B cell (primary cell): ENCODE results near the gene ATXN1. TPM values are rescaled to one million over a fixed set of nuclear protein-coding genes. Genes with fewer than 3 reads are reported as not detected.

ENCODE experiments used
- ATAC-seq: fragments of 200-7000 bp; cut with Tn5 transposase; one replicate; pipeline ENCODE4 v1.10.0; 2021; ENCODE audit warnings: low read depth, mild to moderate bottlenecking, moderate number of reproducible peaks, moderate library complexity
- CTCF ChIA-PET: fragments of 350-600 bp; sonication (Branson Sonifier 250); formaldehyde crosslinking; loops from one replicate; lab custom pipeline; 2021; ENCODE audit warnings: antibody characterized with exemption, inconsistent platforms; lab: Charles Lee
- POLR2A ChIA-PET: fragments of 350-600 bp; sonication (Branson Sonifier 250); formaldehyde crosslinking; loops from one replicate; lab custom pipeline; 2021; ENCODE audit warnings: antibody characterized with exemption; lab: Charles Lee
- DNase-seq: peaks from one replicate; pipeline ENCODE4 v3.0.0; 2013
- H2AFZ ChIP-seq: 2 replicates; pipeline ENCODE4 v1.6.1; 2012; ENCODE audit warnings: mild to moderate bottlenecking, low read depth, low read length; ENCODE audit not compliant: insufficient read depth, poor library complexity, severe bottlenecking
- H3K27ac ChIP-seq, 2 donors: 1 replicate in 1 of 2; 2 replicates in 1 of 2; pipeline ENCODE4 v1.5.1; 2012 to 2013; ENCODE audit warnings: low read length in 2 of 2, mild to moderate bottlenecking in 2 of 2, moderate library complexity in 1 of 2
- H3K27me3 ChIP-seq, 4 experiments: fragments of 200-600 bp in 1 of 4; sonication (generic) in 1 of 4; replicated peaks in 1 of 4; 1 replicate in 2 of 4; 2 replicates in 2 of 4; pipeline versions ENCODE4 v1.6.1 to v1.7.0; 2013 to 2016; ENCODE audit warnings: low read length in 3 of 4, mild to moderate bottlenecking in 2 of 4, mixed read lengths in 1 of 4, moderate library complexity in 1 of 4; ENCODE audit not compliant: insufficient read depth in 4 of 4, control insufficient read depth in 3 of 4; ENCODE audit errors: control extremely low read depth in 1 of 4
- H3K36me3 ChIP-seq, 2 experiments: replicated peaks in 1 of 2; 1 replicate in 1 of 2; 2 replicates in 1 of 2; pipeline versions ENCODE4 v1.6.1 to v1.7.1; 2013; ENCODE audit warnings: low read length in 1 of 2; ENCODE audit not compliant: insufficient read depth in 2 of 2, control insufficient read depth in 1 of 2; ENCODE audit errors: control extremely low read depth in 1 of 2, extremely low read depth in 1 of 2
- H3K4me1 ChIP-seq, 2 donors: fragments of 200-600 bp in 1 of 2; sonication (generic) in 1 of 2; 1 replicate in 1 of 2; 2 replicates in 1 of 2; pipeline versions ENCODE4 v1.5.1 to v1.6.1; 2013 to 2017; ENCODE audit warnings: low read length in 2 of 2; ENCODE audit not compliant: control insufficient read depth in 2 of 2, insufficient read depth in 2 of 2
- H3K4me2 ChIP-seq: replicated peaks from 2 replicates; pipeline ENCODE3; 2012; ENCODE audit warnings: mild to moderate bottlenecking, low read depth, low read length; ENCODE audit not compliant: poor library complexity, severe bottlenecking
- H3K4me3 ChIP-seq, 5 experiments: fragments of 200-600 bp in 1 of 5; sonication (generic) in 1 of 5; 1 replicate in 3 of 5; 2 replicates in 2 of 5; pipeline versions ENCODE4 v1.5.1 to v1.7.0; 2011 to 2016; ENCODE audit warnings: low read length in 4 of 5, mild to moderate bottlenecking in 4 of 5, low read depth in 2 of 5, control low read depth in 1 of 5, moderate library complexity in 1 of 5; ENCODE audit not compliant: insufficient read depth in 1 of 5; ENCODE audit errors: control extremely low read depth in 1 of 5, extremely low read depth in 1 of 5
- H3K79me2 ChIP-seq: fragments of 200-600 bp; sonication (generic); one replicate; pipeline ENCODE4 v1.6.0; 2016; ENCODE audit warnings: low read length; ENCODE audit not compliant: control insufficient read depth, insufficient read depth
- H3K9ac ChIP-seq: fragments of 200-600 bp; sonication (generic); 2 replicates; pipeline ENCODE4 v1.6.1; 2017; ENCODE audit warnings: mild to moderate bottlenecking, low read length, moderate library complexity
- H3K9me3 ChIP-seq, 3 donors: one replicate each; pipeline versions ENCODE4 v1.6.1 to v1.7.1; 2013; ENCODE audit warnings: low read length in 2 of 3; ENCODE audit not compliant: control insufficient read depth in 2 of 3, insufficient read depth in 1 of 3; ENCODE audit errors: control extremely low read depth in 1 of 3
- H4K20me1 ChIP-seq: 2 replicates; pipeline ENCODE4 v1.6.0; 2012; ENCODE audit warnings: mild to moderate bottlenecking, low read length; ENCODE audit not compliant: insufficient read depth, control insufficient read depth, poor library complexity, severe bottlenecking
- H3K27ac Mint-ChIP-seq: one replicate; pipeline ENCODE4 v1.8.0; 2021; ENCODE audit warnings: mixed read lengths
- H3K27me3 Mint-ChIP-seq: one replicate; pipeline ENCODE4 v1.8.0; 2021; ENCODE audit warnings: mixed read lengths
- H3K4me1 Mint-ChIP-seq: one replicate; pipeline ENCODE4 v1.8.0; 2021; ENCODE audit warnings: mixed read lengths
- H3K4me3 Mint-ChIP-seq: one replicate; pipeline ENCODE4 v1.8.0; 2021; ENCODE audit warnings: mixed read lengths
- H3K9me3 Mint-ChIP-seq: one replicate; pipeline ENCODE4 v1.8.0; 2022; ENCODE audit warnings: mixed read lengths; ENCODE audit not compliant: insufficient read depth
- CTCF ChIP-seq: fragments of 200-600 bp; IDR thresholded peaks from one replicate; pipeline ENCODE4 v1.8.0; 2022; ENCODE audit warnings: antibody characterized with exemption, mild to moderate bottlenecking
- EZH2 ChIP-seq: IDR thresholded peaks from 2 replicates; pipeline ENCODE4 v1.6.1; 2012; ENCODE audit warnings: borderline replicate concordance, low read depth, mild to moderate bottlenecking, moderate library complexity, low read length; ENCODE audit not compliant: insufficient read depth, poor library complexity, severe bottlenecking
- WGBS: methylation state at CpG from one replicate; pipeline ENCODE4 v1.1.5; 2013; ENCODE audit warnings: missing lambda C conversion rate; ENCODE audit not compliant: insufficient coverage; 5-methylcytosine and 5-hydroxymethylcytosine counted together
- intact Hi-C: fragments of 100-400 bp; cut with micrococcal nuclease; formaldehyde crosslinking; loops from one replicate; pipeline ENCODE4 v1.10.0; 2022
- polyA plus RNA-seq: library from polyadenylated mRNA; depleted of rRNA; stranded (reverse); fragments of >200 nt; gene quantifications from 2 replicates; pipeline ENCODE4 v1.2.3, GENCODE V29; 2012
- total RNA-seq, 2 donors: library from RNA; stranded (reverse); fragments of 120-200 nt in 1 of 2; gene quantifications; 1 replicate in 1 of 2; 2 replicates in 1 of 2; pipeline versions ENCODE4 v1.2.3 to v1.2.4, GENCODE V29; 2013 to 2022

ATXN1 gene
- total and polyA plus RNA-seq, 2 donors (not counting 1 experiment from before 2014, with no cell fraction given) = 5.7 to 63.8 TPM

GRCh38 chr6:16343593-16343992 is 417.7 kb downstream of the ATXN1 start:
- no peaks in the 10 kb centered on the region for H3K27me3 ChIP-seq
- H3K4me3 ChIP-seq = no peak overlapping the region
- no peak overlapping the region for H3K4me2 ChIP-seq
- ChIA-PET POLR2A (no interaction called here), CTCF (no interaction called here)
- H2AFZ ChIP-seq = no peak overlapping the region
- no peaks in the 10 kb centered on the region for H3K36me3 ChIP-seq
- DNase-seq = no peak
- no peaks in the 10 kb centered on the region for H3K9me3 ChIP-seq
- H3K27ac ChIP-seq = no peak overlapping the region
- TF ChIP-seq EZH2 = no peak
- TF ChIP-seq CTCF = no peak
- Mint-ChIP-seq H3K9me3 (no peaks in the 10 kb centered on the region), H3K27ac (no peak overlapping the region), H3K4me3 (no peak overlapping the region), H3K4me1 (peaks cover 4% of the 10 kb centered on the region), H3K27me3 (no peaks in the 10 kb centered on the region)
- no peaks in the 10 kb centered on the region for H3K79me2 ChIP-seq
- H4K20me1 ChIP-seq = no peaks in the 10 kb centered on the region
- no peaks in the 10 kb centered on the region for H3K4me1 ChIP-seq
- ATAC-seq = no peak
- H3K9ac ChIP-seq = no peak overlapping the region
- 100% methylated on average over 3 of the region's 8 CpGs for WGBS
- intact Hi-C loops = no loop called here

- CTCF ChIA-PET = interaction anchor here (0.7 to 2.1 kb wide), 5 partner anchors 70 to 432 kb away, joined by 3 to 12 read pairs (median 5); no protein-coding TSS in a partner anchor
- H3K27me3 Mint-ChIP-seq = no peaks in the 10 kb centered on the region
- 84% methylated on average over 3 of the region's 3 CpGs for WGBS
- ATAC-seq = no peak
- no peak overlapping the region for H3K27ac Mint-ChIP-seq
- H3K4me2 ChIP-seq = no peak overlapping the region
- no peak overlapping the region for H3K4me3 ChIP-seq
- no peaks in the 10 kb centered on the region for H3K9me3 ChIP-seq
- H3K4me1 Mint-ChIP-seq = peaks cover 6% of the 10 kb centered on the region
- no peak overlapping the region for H3K4me3 Mint-ChIP-seq
- H3K36me3 ChIP-seq = no peaks in the 10 kb centered on the region
- intact Hi-C loops = loop anchor here (10.0 kb wide), 1 partner anchor 256 kb away; no protein-coding TSS in a partner anchor
- no peak overlapping the region for H3K27ac ChIP-seq
- no peak overlapping the region for H2AFZ ChIP-seq
- H3K79me2 ChIP-seq = no peaks in the 10 kb centered on the region
- no peak overlapping the region for H3K9ac ChIP-seq
- no peaks in the 10 kb centered on the region for H4K20me1 ChIP-seq
- POLR2A ChIA-PET = no interaction called here
- DNase-seq = no peak
- H3K9me3 Mint-ChIP-seq = no peaks in the 10 kb centered on the region
- no peaks in the 10 kb centered on the region for H3K27me3 ChIP-seq
- H3K4me1 ChIP-seq = no peaks in the 10 kb centered on the region
- no peak for TF ChIP-seq CTCF
- TF ChIP-seq EZH2 = no peak
Observed at GRCh38 chr6:16339265-16339587, 422.0 kb downstream of the ATXN1 start.
